Measurements from ENCODE around the gene MYO1D. TPM values are rescaled to one million over a fixed set of nuclear protein-coding genes. Genes with fewer than 3 reads are reported as not detected.

The MYO1D gene
- total RNA-seq, 1 donor, result 94.0 TPM

GRCh38 chr17:32449963-32450362, 427.0 kb downstream of the MYO1D start:
- no peak for TF ChIP-seq CTCF (IDR thresholded peaks at IDR 0.05; ENCODE audit: insufficient read depth, low read length)
- H3K4me3 ChIP-seq (ENCODE audit: low read depth, low read length), result no peak overlapping the region
- DNase-seq (ENCODE audit: low read depth), result no peak

- no peak for TF ChIP-seq CTCF (IDR thresholded peaks at IDR 0.05; ENCODE audit: insufficient read depth, low read length)
- no peak overlapping the region for H3K4me3 ChIP-seq (ENCODE audit: low read depth, low read length)
- DNase-seq (ENCODE audit: low read depth), result no peak
Observed at GRCh38 chr17:32446949-32447348, 430.0 kb downstream of the MYO1D start.

GRCh38 chr17:32445971-32446370, 431.0 kb downstream of the MYO1D start:
- DNase-seq (ENCODE audit: low read depth), result peak; percentile 53
- no peak for TF ChIP-seq CTCF (IDR thresholded peaks at IDR 0.05; ENCODE audit: insufficient read depth, low read length)
- H3K4me3 ChIP-seq (ENCODE audit: low read depth, low read length), result peak overlapping the region; percentile 94

- no peak for TF ChIP-seq CTCF (IDR thresholded peaks at IDR 0.05; ENCODE audit: insufficient read depth, low read length)
- peak overlapping the region; percentile 94 for H3K4me3 ChIP-seq (ENCODE audit: low read depth, low read length)
- DNase-seq (ENCODE audit: low read depth), result no peak
Observed at GRCh38 chr17:32445497-32445896, 431.4 kb downstream of the MYO1D start.

- TF ChIP-seq CTCF (IDR thresholded peaks at IDR 0.05; ENCODE audit: insufficient read depth, low read length), result peak; percentile 7
- peak overlapping the region; percentile 94 for H3K4me3 ChIP-seq (ENCODE audit: low read depth, low read length)
- peak; percentile 64 for DNase-seq (ENCODE audit: low read depth)
Observed at GRCh38 chr17:32445074-32445415, 431.9 kb downstream of the MYO1D start.

- DNase-seq (ENCODE audit: low read depth), result peak; percentile 94
- TF ChIP-seq CTCF (IDR thresholded peaks at IDR 0.05; ENCODE audit: insufficient read depth, low read length), result peak; percentile 90
- peak within 1 kb of the TSS; percentile 94 for H3K4me3 ChIP-seq (ENCODE audit: low read depth, low read length)
Observed at GRCh38 chr17:32444301-32445073, 432.4 kb downstream of the MYO1D start, which contains the start of gene PSMD11. Gene PSMD11, plus strand, starts transcription at chr17:32444510. Its CDS starts 14 bp downstream, at chr17:32444524.
